ENCODE data around the gene NOLC1.
A peak's percentile ranks its signal among the peaks of the same experiment; 100 is the strongest.
"Not testable (repeated sequence)": the region's sequence is repeated elsewhere in the genome, so short reads cannot be mapped to it uniquely, and the experiment has no call there.

NOLC1 gene

GRCh38 chr10:102154466-102155116 is 2.4 kb downstream of the NOLC1 start:
- DNase-seq (ENCODE audit: low spot score): no peak

GRCh38 chr10:102157224-102157623 is 5.0 kb downstream of the NOLC1 start:
- no peak for DNase-seq (ENCODE audit: low spot score)

GRCh38 chr10:102159051-102159597 is 6.9 kb downstream of the NOLC1 start:
- no peak for DNase-seq (ENCODE audit: low spot score)

GRCh38 chr10:102159831-102160230 is 7.6 kb downstream of the NOLC1 start:
- no peak for DNase-seq (ENCODE audit: low spot score)

- DNase-seq (ENCODE audit: low spot score): no peak
These were observed 11.3 kb downstream of the NOLC1 start for GRCh38 chr10:102163342-102163989.

GRCh38 chr10:102167861-102168260 is 15.7 kb downstream of the NOLC1 start:
- no peak for DNase-seq (ENCODE audit: low spot score)

GRCh38 chr10:102170602-102171001 is 18.4 kb downstream of the NOLC1 start:
- DNase-seq (ENCODE audit: low spot score): no peak

- no peak for DNase-seq (ENCODE audit: low spot score)
These were observed 20.1 kb downstream of the NOLC1 start for GRCh38 chr10:102172288-102172687.

- peak; percentile 67 for DNase-seq (ENCODE audit: low spot score)
These were observed 23.2 kb downstream of the NOLC1 start for GRCh38 chr10:102175415-102175814.

- no peak for DNase-seq (ENCODE audit: low spot score)
These were observed 32.4 kb downstream of the NOLC1 start for GRCh38 chr10:102184606-102185005.

GRCh38 chr10:102185272-102185671 is 33.1 kb downstream of the NOLC1 start:
- DNase-seq (ENCODE audit: low spot score): no peak

GRCh38 chr10:102185811-102186527 is 33.8 kb downstream of the NOLC1 start:
- DNase-seq (ENCODE audit: low spot score): no peak

- no peak for DNase-seq (ENCODE audit: low spot score)
These were observed 36.2 kb downstream of the NOLC1 start for GRCh38 chr10:102188298-102188940.

- not testable (repeated sequence) for DNase-seq (ENCODE audit: low spot score)
These were observed 37.0 kb downstream of the NOLC1 start for GRCh38 chr10:102188941-102189898.

- no peak for DNase-seq (ENCODE audit: low spot score)
These were observed 39.8 kb downstream of the NOLC1 start for GRCh38 chr10:102191956-102192355.

- no peak for DNase-seq (ENCODE audit: low spot score)
These were observed 43.2 kb downstream of the NOLC1 start for GRCh38 chr10:102195296-102195870.

- DNase-seq (ENCODE audit: low spot score): no peak
These were observed 44.7 kb downstream of the NOLC1 start for GRCh38 chr10:102196893-102197292.

GRCh38 chr10:102198027-102198426 is 45.8 kb downstream of the NOLC1 start:
- DNase-seq (ENCODE audit: low spot score): no peak

GRCh38 chr10:102200751-102201640 is 48.8 kb downstream of the NOLC1 start:
- no peak for DNase-seq (ENCODE audit: low spot score)

- DNase-seq (ENCODE audit: low spot score): no peak
These were observed 50.2 kb downstream of the NOLC1 start for GRCh38 chr10:102202386-102202785.
